ENCODE measurements around the gene CDC14A. TPM values are rescaled to one million over a fixed set of nuclear protein-coding genes. Genes with fewer than 3 reads are reported as not detected.

CDC14A gene
- polyA plus RNA-seq, 1 experiment, result 2.8 TPM

DNA sequence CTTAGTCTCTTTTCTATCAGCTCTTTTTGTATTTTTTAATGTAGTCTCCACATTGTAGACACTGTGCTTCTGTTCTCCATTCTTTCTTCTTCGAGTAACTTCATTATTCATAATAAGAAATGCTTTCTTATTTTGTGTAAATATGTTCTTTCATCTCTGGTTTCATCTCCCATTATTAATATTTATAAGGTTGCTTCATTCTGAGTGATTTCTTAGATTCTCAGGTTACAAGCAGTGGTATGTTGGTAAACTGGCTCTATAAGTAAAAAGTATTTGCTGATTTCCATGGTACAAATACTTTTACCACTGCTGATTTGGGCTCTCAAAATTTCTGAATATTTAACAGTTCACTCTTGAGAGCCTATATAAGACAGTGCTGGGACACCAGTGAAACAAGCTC is 81.3 kb downstream of the CDC14A start:
- Histone ChIP-seq H3K27me3 (ENCODE audit: control insufficient read depth, insufficient read depth, low read length) (no peaks in the 10 kb centered on the region), H3K9me3 (ENCODE audit: control insufficient read depth, insufficient read depth, low read length) (no peaks in the 10 kb centered on the region), H3K27ac (ENCODE audit: low read depth, low read length) (no peak overlapping the region), H3K4me3 (ENCODE audit: low read depth, low read length) (no peak overlapping the region)
- TF ChIP-seq, protein P1, sequence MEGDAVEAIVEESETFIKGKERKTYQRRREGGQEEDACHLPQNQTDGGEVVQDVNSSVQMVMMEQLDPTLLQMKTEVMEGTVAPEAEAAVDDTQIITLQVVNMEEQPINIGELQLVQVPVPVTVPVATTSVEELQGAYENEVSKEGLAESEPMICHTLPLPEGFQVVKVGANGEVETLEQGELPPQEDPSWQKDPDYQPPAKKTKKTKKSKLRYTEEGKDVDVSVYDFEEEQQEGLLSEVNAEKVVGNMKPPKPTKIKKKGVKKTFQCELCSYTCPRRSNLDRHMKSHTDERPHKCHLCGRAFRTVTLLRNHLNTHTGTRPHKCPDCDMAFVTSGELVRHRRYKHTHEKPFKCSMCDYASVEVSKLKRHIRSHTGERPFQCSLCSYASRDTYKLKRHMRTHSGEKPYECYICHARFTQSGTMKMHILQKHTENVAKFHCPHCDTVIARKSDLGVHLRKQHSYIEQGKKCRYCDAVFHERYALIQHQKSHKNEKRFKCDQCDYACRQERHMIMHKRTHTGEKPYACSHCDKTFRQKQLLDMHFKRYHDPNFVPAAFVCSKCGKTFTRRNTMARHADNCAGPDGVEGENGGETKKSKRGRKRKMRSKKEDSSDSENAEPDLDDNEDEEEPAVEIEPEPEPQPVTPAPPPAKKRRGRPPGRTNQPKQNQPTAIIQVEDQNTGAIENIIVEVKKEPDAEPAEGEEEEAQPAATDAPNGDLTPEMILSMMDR (IDR thresholded peaks at IDR 0.05; ENCODE audit: low read depth, low read length), result no peak
- no peak for DNase-seq (ENCODE audit: low read depth, low spot score)
- CTCF ChIA-PET, result interaction anchor here (1.5 to 2.4 kb wide), 2 partner anchors 23 to 30 kb away, joined by 4 to 10 read pairs; no protein-coding TSS in a partner anchor
- POLR2A ChIA-PET, result no interaction called here

DNA sequence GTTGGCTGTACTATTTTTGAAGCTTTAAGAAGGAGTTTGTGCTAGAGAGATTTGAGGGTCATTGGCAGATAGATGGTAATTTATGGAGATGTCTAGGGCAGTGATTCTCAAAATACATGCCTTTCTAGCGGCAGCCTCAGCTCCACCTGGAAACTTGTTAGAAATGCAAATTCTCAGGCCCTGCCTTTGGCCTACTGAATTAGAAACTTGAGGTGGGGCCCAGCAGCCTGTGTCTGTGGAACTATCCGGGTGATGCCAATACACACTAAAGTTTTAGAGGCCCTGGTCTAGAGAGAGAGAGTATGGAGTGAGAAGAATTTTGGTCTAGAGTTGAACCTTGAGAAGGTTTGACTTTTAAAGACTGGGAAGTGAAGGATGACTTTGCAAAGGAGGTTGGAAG is 82.5 kb downstream of the CDC14A start:
- ChIA-PET POLR2A (no interaction called here), CTCF (interaction anchor here (1.2 kb wide), 1 partner anchor 21 kb away, joined by 4 read pairs; no protein-coding TSS in a partner anchor)
- no peak overlapping the region for H3K4me3 ChIP-seq (ENCODE audit: low read depth, low read length)
- DNase-seq (ENCODE audit: low read depth, low spot score), result no peak
- H3K27ac ChIP-seq (ENCODE audit: low read depth, low read length), result no peak overlapping the region
- H3K9me3 ChIP-seq (ENCODE audit: control insufficient read depth, insufficient read depth, low read length), result no peaks in the 10 kb centered on the region
- H3K27me3 ChIP-seq (ENCODE audit: control insufficient read depth, insufficient read depth, low read length), result no peaks in the 10 kb centered on the region
- TF ChIP-seq, protein P1 (IDR thresholded peaks at IDR 0.05; ENCODE audit: low read depth, low read length), result no peak

DNA sequence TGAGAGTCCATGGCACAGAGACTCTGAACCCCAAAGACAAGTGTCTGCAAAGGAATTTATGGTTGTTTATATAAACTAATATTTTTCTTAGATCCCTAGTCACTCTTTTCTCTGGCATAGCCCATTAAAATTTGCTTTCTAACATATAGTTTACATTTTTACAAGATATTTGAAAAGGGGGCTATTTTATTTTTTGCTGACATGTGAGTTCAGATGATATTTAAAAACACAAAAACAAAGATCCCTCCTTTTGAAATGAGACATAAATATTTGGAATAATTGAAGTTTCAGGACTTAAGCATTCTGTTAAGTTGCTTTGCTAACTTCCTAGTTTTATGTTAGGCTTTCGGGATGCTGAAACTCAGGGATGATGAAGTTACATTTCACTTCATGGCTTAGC is 86.1 kb downstream of the CDC14A start:
- CTCF ChIA-PET, result no interaction called here
- Histone ChIP-seq H3K27ac (ENCODE audit: low read depth, low read length) (no peak overlapping the region), H3K4me3 (ENCODE audit: low read depth, low read length) (no peak overlapping the region), H3K9me3 (ENCODE audit: control insufficient read depth, insufficient read depth, low read length) (no peaks in the 10 kb centered on the region), H3K27me3 (ENCODE audit: control insufficient read depth, insufficient read depth, low read length) (no peaks in the 10 kb centered on the region)
- POLR2A ChIA-PET, result no interaction called here
- TF ChIP-seq, protein P1 (IDR thresholded peaks at IDR 0.05; ENCODE audit: low read depth, low read length), result no peak
- no peak for DNase-seq (ENCODE audit: low read depth, low spot score)

DNA sequence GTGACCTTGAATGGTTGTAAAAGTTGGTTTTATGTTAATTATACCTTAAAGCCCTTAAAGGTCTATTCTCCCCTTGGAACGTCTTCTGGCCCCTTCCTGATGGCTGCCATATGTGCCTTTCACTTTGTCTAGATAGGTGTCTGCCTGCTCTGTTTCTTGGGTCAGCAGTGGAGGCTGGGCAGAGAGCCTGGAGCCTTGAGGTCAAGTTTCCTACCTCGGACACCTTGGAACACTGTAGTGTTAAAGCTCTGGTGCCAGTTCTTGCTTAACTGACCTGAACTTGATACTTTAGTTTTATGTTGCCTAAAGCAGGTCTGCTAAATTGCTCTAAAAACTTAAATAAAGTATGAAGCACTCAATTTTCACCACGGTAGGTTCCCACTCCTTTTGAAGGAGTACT is 86.5 kb downstream of the CDC14A start:
- Histone ChIP-seq H3K9me3 (ENCODE audit: control insufficient read depth, insufficient read depth, low read length) (no peaks in the 10 kb centered on the region), H3K27me3 (ENCODE audit: control insufficient read depth, insufficient read depth, low read length) (no peaks in the 10 kb centered on the region), H3K27ac (ENCODE audit: low read depth, low read length) (no peak overlapping the region), H3K4me3 (ENCODE audit: low read depth, low read length) (no peak overlapping the region)
- ChIA-PET CTCF (no interaction called here), POLR2A (no interaction called here)
- DNase-seq (ENCODE audit: low read depth, low spot score), result no peak
- TF ChIP-seq, protein P1 (IDR thresholded peaks at IDR 0.05; ENCODE audit: low read depth, low read length), result no peak

DNA sequence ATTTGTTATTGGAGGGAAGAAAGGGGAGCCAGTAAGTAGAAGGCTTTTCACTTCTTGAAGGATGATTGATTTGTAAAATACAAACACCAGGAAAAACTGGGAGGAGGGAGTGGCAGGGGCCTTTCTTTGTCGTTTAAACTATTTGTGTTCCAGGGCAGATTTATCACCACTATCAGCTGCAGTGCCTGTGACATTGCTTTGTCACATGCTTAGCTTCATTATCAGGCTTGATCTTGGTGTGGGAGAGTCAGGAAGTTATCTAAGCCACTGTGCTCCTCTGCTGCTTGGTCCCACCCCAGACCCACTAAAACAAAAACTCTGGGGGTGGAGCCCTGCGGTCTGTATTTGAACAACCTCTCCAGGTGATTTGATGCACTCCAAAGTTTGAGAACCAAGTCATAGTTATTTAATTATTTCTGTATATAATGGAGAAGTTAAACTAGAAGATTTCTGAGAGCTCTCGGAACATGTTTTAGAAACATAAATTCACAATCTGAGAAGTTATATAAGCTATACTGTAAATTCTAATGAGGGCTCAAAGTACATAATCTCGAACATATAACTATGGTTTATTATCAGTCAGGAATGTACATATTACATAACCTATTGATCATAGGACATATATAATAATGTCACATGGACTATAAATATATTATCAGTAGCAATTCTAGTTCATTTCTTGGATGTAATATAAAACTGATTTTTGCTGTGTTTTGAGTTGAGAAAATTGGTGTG is 87.9 kb downstream of the CDC14A start:
- POLR2A ChIA-PET, result no interaction called here
- CTCF ChIA-PET, result interaction anchor here (0.6 to 1.5 kb wide), 3 partner anchors 14 to 93 kb away, joined by 3 to 4 read pairs (median 3); no protein-coding TSS in a partner anchor
- TF ChIP-seq, protein P1 (IDR thresholded peaks at IDR 0.05; ENCODE audit: low read depth, low read length), result no peak

More for the DNA sequence above, 87.9 kb downstream of the CDC14A start:
- Histone ChIP-seq H3K27me3 (ENCODE audit: control insufficient read depth, insufficient read depth, low read length) (no peaks in the 10 kb centered on the region), H3K27ac (ENCODE audit: low read depth, low read length) (no peak overlapping the region), H3K9me3 (ENCODE audit: control insufficient read depth, insufficient read depth, low read length) (no peaks in the 10 kb centered on the region), H3K4me3 (ENCODE audit: low read depth, low read length) (no peak overlapping the region)
- no peak for DNase-seq (ENCODE audit: low read depth, low spot score)
